ENCODE data around the gene LNX1. TPM values are rescaled to one million over a fixed set of nuclear protein-coding genes. Genes with fewer than 3 reads are reported as not detected.

LNX1 gene
- total and polyA plus RNA-seq, 7 donors = 2.3 to 7.9 (median 4.6) TPM

DNA sequence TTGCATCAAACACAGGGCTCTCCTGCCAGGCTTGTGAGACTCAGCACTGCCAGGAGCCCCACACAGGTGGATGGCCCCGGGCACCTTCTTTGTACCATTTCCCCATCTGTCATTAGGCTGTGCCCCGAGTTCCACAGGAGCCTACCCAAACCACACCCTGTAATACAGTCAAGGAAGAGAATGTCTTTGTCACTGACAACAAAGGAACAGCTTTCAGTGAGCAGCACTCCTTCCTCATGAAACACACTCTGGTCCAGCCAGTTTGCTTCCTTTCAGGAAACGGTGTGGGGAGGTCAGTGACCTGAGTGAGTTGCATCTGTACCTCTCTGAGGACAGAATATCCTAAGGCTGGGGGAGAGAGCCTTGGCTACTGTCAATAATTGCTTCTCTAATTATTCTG is 53.7 kb downstream of the LNX1 start:
- Histone ChIP-seq H3K4me3 (no peak overlapping the region), H3K36me3 (no peaks in the 10 kb centered on the region), H3K9me3 (no peaks in the 10 kb centered on the region), H3K27me3 (no peaks in the 10 kb centered on the region), H3K4me1 (peaks cover 0 to 39% (median 25%) of the 10 kb centered on the region in 4 donors), H3K27ac (peak overlapping the region in 1 of 4 donors; percentile 41)
- intact Hi-C loops (cut with DNase I) = no loop called here
- TF ChIP-seq POLR2A (IDR thresholded peaks at IDR 0.05) (no peak), POLR2AphosphoS5 (IDR thresholded peaks at IDR 0.05) (no peak), EP300 (IDR thresholded peaks at IDR 0.05) (no peak), CTCF (IDR thresholded peaks at IDR 0.05) (no peak)
- no peak for DNase-seq
- WGBS, 2 donors = 13 to 35% methylated on average over 3 of the region's 3 CpGs

DNA sequence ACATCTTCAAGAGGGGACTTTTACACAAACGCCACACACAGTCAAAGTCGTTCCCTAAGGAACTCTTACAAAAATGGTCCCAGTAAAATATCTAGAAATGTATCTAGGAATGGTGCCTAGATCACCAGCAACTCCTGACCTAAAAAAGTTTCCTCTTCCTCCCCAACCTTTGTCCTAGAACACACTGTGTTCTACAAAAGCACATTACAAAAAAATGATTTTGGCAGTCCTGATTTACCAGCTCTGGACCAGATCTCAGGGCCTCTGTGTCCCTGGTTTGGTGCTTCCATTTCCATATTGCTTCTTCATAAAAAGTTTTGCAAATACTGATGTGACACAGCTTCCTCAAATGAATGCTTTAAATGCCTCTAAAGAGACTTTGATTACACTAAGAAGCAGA is 55.0 kb downstream of the LNX1 start:
- Histone ChIP-seq H3K4me1 (peaks cover 0 to 30% (median 14%) of the 10 kb centered on the region in 4 donors), H3K27me3 (no peaks in the 10 kb centered on the region), H3K4me3 (no peak overlapping the region), H3K27ac (no peak overlapping the region), H3K9me3 (no peaks in the 10 kb centered on the region), H3K36me3 (no peaks in the 10 kb centered on the region)
- intact Hi-C loops (cut with DNase I) = no loop called here
- TF ChIP-seq POLR2AphosphoS5 (IDR thresholded peaks at IDR 0.05) (peak in 1 of 4 donors; percentile 8), POLR2A (IDR thresholded peaks at IDR 0.05) (no peak)
- WGBS, 2 donors = 92 to 94% methylated on average over 2 of the region's 2 CpGs
- DNase-seq = no peak

GRCh38 chr4:53535567-53535966 is 55.7 kb downstream of the LNX1 start:
- Histone ChIP-seq H3K4me1 (peaks cover 0 to 24% (median 6%) of the 10 kb centered on the region in 4 donors), H3K27me3 (no peaks in the 10 kb centered on the region), H3K9me3 (no peaks in the 10 kb centered on the region), H3K27ac (peak overlapping the region in 1 of 4 donors; percentile 25), H3K36me3 (no peaks in the 10 kb centered on the region), H3K4me3 (no peak overlapping the region)
- DNase-seq = no peak
- TF ChIP-seq CTCF (IDR thresholded peaks at IDR 0.05) (no peak), EP300 (IDR thresholded peaks at IDR 0.05) (no peak), POLR2AphosphoS5 (IDR thresholded peaks at IDR 0.05) (no peak), POLR2A (IDR thresholded peaks at IDR 0.05) (no peak)
- intact Hi-C loops (cut with DNase I) = no loop called here
- 37 to 69% methylated on average over 3 of the region's 3 CpGs for WGBS, 2 donors

- no peaks in the 10 kb centered on the region for H3K9me3 ChIP-seq
- no peak for DNase-seq
- H3K4me3 ChIP-seq = no peak overlapping the region
- H3K36me3 ChIP-seq = no peaks in the 10 kb centered on the region
- TF ChIP-seq POLR2AphosphoS5 (IDR thresholded peaks at IDR 0.05) (no peak), POLR2A (IDR thresholded peaks at IDR 0.05) (no peak), EP300 (IDR thresholded peaks at IDR 0.05) (no peak), CTCF (IDR thresholded peaks at IDR 0.05) (no peak)
- no peak overlapping the region for H3K27ac ChIP-seq
- no peaks in the 10 kb centered on the region for H3K27me3 ChIP-seq
- peaks cover 0 to 19% (median 5%) of the 10 kb centered on the region in 4 donors for H3K4me1 ChIP-seq
- WGBS, 2 donors = 52 to 68% methylated on average over 2 of the region's 2 CpGs
- intact Hi-C loops (cut with DNase I) = no loop called here
Measured at GRCh38 chr4:53534684-53535083, 56.6 kb downstream of the LNX1 start.

GRCh38 chr4:53532521-53532920 is 58.8 kb downstream of the LNX1 start:
- no peak for DNase-seq
- Histone ChIP-seq H3K4me1 (peaks cover 0 to 7% (median 0%) of the 10 kb centered on the region in 4 donors), H3K9me3 (no peaks in the 10 kb centered on the region), H3K4me3 (no peak overlapping the region), H3K27ac (no peak overlapping the region), H3K27me3 (no peaks in the 10 kb centered on the region), H3K36me3 (no peaks in the 10 kb centered on the region)
- TF ChIP-seq POLR2A (IDR thresholded peaks at IDR 0.05) (no peak), CTCF (IDR thresholded peaks at IDR 0.05) (no peak), EP300 (IDR thresholded peaks at IDR 0.05) (no peak), POLR2AphosphoS5 (IDR thresholded peaks at IDR 0.05) (no peak)
- intact Hi-C loops (cut with DNase I) = no loop called here
- WGBS, 2 donors = 83 to 93% methylated on average over 1 of the region's 1 CpG

Measured in sigmoid colon (tissue), 7 donors.